HG02642 (cell line): ENCODE results near the gene MAPK8.

Source experiments
- ATAC-seq: cut with Tn5 transposase; IDR thresholded peaks from one replicate; pipeline ENCODE4 v1.9.1; 2021; ENCODE audit warnings: mild to moderate bottlenecking; ENCODE audit not compliant: unreplicated experiment, poor library complexity

Gene MAPK8

DNA sequence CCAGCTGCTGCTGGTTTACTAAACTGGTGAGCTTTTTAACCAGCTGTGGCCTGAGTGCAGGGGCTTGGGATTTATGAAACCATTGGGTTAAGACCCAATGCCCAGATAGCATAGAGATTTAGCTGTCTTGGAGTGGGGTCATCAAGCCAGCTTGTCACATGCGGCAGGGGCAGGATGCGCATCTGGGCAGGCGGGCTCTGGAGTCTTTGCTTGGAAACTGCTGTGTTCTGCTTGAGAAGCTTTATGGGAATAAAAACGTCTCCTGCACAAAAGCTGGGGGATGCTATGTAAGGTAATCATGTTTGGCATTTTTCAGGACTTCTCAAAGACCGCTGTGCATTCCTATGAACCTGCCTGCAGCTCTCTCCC is 136.3 kb downstream of the MAPK8 start:
- no peak for ATAC-seq

DNA sequence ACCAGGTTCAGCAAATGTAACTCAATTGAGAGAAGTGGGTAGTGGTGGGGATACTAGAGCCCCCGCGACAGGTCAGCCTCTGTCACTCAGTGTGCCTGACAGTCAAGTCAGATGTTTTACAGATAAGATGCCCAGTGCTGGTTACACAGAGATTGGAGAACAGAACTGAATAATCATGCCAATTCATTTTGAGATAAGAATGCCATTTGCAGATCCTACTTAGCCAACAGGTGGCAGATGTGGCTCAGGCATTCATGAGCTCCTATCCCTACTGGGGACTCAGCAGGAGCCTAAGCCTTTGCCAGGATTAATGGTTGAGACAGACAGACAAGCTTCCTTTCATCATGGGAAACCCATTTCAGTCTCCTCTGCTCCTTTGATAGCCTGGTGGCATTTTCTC is 137.8 kb downstream of the MAPK8 start:
- ATAC-seq = no peak

DNA sequence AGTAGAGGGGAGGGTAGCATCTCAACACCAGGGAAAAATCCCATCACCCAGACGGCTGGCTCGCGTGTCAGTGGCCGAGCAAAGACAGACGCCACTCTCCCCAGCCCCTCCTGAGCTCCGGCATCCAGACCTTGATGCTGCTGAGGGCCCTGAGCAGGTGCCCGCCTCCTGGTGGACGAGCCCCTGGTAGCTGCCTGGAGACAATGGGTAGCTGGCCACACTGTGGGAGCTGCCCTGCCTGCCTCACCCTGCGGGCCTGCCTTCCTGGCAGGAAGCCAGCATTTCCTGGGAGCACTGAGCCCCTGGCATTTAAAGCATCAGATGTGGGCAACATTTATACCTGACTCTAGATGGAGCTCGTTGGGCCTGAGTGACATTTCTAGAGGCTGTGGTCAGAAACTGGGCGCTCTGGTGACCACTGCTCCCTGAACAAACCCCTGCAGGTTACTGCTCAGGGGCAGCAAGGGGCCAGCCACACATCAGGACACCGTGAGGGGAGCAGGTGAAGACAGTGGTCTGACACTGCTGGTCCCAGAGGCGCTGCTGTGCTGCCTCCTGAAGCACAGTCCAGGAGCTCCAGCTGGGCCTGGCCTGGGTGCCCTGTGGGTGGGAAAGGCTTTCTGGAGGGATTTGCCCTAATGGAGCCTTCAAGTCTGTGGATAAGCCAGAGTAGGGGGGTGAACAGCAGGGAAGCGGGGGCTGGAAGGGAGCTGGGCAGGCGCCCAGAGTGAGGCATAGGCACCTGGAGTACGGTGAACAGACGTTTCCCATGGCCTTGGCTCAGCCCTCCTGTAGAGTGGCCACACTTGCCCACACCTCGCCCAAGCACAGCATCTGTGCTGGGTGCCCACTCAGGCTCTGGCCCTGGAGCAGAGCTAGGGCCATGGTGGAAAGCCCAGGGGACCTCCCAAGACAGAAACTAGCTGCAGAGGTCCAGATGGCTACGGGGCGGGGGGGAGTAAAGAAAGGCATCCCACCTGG is 138.7 kb downstream of the MAPK8 start:
- ATAC-seq = no peak

DNA sequence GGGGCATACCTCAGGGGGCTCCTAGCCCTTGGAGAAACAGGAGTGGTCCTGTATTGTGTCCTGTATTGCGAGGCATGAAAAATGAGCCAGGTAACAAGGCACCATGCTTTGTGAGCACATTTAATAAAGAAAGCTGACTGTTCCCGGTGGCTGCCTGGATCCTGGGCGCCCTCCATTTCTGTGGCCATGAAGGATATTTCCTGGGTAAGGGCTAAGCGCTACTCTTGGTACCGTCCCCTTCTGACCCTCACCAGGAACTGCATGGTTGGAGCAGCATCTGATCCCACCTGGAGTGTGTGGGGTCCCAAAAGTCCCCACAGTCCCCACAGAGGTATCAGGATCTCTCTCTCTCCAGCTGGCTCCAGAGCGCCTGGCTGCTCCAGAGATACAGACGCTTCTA is 139.5 kb downstream of the MAPK8 start:
- ATAC-seq = no peak

DNA sequence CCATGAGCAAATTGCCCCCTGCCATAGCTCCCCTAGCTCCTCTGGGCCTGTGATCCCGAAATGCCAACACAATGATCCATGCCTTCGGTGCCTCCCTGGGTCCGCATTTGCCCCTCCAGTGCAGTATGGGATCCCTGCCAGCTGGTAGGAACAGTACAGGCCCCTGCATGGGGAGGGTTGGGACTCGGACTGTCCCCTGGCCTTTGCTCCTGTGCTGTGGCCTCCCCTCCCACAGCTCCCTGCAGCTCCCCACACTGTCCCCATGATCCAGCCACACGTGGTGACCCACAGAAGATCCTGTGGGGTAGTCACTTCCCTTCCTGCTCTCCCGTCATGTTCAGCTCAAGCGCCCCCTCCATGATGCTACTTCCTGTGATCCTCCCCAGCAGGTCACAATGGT is 140.3 kb downstream of the MAPK8 start:
- ATAC-seq = no peak

DNA sequence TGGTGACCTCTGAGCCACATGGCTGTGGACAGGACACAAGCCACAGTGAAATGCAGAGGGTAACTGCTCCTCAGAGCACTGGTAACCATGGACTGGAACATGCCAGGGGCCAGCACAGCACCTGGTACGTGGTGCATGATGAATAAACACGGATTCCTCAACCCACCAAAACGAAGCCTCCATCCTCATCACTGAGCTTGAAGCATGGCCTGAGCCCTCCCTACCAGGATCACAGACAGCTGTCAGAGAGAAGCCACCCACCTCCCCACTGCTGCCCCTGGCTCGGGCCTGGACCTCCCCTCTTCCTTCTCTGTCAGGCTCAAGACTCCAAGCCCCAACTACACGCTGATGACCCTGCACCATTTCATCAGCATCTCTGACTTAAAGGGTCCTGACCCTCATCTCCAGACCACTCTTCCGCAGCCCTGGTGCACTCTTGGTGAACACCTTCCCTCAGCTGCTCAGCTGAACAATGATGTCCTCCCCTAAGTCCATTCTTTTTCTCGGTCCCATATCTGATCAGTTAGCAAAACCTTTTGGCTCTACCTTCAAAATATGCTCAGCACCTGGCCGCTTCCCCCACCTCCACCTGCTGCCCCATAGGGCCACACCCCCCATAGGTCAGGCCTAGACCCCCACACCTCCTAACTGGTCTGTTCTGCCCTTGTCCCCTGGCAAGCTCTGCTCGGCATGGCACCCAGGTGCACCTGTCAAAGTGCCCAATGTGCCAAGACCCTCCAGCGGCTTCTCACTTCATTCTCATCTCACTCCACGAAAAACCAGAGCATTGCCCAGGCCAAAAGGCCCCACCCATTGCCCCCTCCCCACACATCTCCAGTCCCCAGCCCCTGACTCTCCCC is 141.1 kb downstream of the MAPK8 start:
- no peak for ATAC-seq

DNA sequence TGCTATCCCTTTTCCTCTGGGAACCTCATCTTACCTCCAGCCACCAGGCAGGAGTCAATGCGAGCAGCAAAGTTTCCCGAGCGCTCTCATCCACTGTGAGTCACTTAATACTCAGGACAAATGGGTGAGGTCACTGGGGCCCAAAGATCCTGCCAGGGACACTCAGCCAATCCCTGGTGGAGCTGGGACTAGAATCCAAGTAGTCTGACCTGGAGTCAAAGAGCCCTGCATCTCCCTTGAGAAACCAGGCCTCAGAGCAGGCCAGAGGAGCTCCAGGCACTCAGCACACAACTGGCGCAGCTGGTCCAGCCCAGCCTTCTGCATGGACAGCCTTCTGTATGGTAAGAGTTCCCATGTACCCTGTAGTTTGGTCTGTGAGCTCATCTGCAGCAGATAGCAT is 142.3 kb downstream of the MAPK8 start:
- no peak for ATAC-seq

DNA sequence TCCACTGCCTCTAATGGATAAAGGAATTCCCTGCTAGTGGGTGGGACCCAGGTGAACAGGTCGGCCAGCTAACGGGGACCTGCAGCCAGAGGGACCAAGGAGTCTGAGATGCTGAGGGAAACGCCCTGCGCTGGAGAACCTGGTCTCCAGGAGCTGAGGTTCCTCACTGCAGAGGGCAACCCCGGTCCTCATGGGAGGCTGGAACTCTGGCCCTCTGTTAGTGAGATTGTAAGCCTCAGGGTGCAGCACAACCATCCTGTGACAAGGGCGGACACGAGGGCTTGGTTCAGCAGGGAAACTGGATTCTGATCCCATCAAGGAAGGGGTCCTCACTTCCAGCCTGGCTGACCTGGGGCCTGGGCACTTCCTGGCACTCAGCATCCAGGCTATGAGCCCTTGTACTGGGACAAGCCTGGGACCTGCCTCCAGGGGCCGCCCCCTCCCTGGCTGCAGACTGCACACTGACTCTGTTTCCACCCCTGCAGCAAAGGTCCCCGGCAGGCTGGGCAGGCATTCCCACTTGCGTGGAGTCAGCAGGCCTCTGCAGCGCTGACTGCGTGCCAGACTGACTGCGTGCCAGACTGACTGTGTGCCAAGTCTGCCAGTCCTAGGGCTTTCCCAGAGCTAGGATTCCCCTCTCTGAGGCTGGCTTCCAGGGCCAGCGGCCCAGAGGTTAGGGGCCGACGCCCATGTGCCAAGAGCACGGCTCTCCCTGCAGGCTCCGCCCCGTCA is 143.2 kb downstream of the MAPK8 start:
- no peak for ATAC-seq

DNA sequence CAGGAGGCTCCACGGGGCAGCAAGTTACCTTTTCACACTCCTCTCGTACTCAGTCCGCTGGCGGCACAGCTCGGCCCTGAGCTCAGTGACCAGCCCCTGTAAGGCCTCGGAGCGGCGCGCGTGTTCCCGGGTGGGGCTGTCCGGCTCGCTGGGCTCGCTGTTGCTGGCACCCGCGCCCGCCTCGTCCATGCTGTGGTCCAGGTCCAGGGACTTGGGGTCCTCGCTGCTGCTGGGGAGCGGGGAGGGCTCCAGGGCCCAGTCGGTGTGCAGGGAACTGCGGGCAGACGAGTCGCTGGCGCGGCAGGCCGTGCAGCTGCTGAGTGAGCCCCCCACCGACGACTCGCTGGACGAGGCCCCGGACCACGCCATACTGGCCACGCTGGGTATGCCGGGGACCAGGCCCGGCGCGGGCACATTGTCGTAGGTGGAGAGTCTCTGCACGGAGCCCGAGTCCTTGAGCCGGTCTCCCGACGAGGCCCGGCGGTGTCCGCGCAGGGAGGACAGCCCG is 143.8 kb downstream of the MAPK8 start:
- no peak for ATAC-seq

DNA sequence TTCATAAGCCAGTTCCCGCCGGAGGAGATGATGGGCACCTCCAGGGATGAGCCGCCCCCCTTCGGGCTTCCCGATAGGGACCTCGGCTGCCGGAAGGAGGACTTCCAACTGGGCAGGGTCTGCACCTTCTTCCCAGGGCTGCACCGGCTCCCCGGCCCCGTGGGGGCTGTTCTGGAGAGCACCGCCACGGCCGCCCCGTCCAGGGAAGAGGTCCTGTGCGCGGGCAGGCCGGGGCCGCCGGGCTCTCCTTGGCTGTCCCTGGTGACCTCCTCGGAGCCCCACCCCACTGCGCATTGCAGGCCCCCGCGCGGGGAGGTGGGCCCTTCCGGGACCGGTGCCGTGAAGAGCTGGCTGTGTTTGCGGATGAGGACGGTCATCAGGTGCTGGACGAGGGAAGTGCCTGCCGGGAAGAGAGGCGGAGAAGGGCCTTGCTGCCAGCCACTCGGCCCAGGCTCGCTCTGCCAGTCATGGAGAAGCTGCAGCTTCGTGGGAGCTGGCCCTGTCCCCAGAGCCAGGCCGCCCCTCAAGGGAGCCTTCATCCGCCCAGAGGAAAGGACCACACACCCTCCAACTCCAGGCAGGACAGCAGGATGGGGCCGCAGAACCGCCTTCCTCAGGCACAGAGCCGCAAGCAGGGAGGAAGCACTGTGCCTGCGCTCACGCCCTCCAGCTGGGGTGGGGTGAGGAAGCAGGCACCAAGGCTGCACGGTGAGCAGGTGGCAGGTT is 144.4 kb downstream of the MAPK8 start:
- no peak for ATAC-seq

DNA sequence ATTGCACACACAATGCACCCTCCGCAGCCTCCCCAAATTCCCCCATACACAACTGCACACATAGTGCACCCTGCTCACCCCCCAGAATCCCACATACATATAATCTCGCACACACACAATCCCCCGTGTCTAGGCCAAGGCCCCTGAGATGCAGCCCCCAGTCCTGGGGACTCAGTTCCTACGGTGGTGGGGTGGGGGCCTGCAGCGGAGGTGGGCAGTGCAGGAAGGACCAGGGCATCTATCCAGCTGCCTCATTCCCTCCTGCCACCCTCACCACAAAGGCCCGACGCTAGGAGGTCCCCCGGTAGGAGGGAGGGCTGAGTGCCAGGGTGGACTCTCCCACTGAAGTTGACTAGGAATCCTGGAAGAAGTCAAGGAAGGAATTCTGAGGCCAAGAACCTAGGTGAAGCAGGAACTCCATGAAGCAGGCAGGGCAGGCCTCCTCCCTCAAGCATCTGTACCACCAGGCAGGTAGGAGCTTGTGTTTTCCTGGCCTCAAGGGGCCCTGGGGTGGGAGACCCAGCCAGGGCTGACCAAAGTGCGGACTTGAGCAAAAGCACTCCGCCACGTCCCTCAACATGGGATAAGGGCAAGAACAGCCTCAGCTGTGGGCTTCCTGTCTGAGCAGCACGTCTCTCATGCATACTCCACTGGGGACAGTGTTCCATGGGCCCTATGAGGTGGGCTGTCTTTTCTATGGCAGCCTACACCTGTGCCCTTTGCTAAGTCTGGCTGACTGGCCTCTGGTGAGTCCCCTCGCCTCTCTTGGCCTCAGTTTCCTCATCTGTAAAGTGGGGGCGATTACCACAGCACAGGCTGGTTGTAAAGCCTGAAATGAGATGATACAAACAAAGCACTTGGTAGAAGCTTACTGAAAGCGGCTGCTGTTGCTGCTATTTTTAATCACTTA is 145.7 kb downstream of the MAPK8 start:
- ATAC-seq = no peak

DNA sequence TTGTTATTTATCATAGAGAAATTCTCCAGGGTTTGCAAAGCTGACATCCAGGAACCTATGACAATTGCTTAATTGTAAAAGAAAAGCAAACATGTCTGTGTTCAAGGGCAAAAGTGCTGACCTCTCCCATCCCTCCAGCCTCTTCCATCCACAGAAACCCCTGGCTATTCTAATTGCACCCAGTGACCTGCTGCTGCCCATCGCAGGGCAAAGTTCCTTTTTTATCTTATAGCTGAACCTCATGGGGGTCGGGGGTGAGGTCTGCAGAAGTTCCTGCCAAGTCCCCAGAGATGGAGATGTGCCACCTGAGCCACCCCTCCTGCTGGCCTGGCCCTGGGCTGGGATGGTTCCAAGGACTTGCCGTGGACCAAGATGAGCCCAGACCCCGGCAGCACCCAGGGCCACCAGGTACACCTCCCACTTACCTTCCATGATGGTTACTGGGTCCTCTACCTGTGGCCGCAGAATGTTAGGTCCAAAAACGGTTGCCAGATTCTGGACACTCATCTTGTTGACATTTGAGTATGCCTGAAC is 146.5 kb downstream of the MAPK8 start:
- ATAC-seq = no peak

DNA sequence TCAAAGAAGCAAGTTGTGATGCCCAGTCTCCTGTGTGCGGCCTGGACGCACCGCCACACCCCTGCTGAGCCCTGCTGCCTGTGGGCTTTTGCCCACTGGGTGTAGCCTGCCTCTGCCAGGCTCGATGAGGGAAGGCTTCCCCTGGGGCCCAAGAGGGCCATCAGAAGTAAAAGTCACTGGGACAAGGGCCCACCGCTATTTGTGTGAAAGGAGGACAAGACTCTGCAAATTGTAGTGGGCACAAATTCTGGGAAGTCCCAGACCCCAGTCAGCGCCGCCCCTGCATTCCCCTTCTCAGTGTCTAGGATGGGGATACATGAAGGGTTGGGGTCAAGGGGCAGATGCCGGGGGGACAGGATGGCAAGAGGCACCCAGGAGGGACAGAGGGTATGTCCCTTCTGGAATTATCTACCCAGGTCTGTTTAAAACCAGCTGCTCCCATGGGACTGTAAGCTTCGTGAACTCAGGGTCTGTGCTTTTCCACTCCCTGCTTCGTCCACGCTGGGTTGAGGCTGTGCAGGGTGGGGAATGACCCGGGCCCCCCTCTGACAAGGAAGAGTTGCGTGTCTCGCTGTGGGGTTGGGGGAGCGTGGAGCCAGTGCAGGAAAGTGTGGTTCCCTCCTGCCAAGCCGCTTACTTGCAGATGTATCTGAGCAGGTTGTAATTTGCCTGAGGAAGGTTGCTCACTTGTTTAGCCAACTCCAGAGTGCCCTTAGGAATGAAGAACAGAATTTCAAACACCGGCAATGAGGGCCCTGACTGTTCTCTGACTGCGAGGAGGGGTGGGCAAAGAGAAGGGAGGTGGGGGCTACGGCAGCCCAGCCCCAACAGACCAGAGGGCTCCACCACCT is 147.2 kb downstream of the MAPK8 start:
- no peak for ATAC-seq

DNA sequence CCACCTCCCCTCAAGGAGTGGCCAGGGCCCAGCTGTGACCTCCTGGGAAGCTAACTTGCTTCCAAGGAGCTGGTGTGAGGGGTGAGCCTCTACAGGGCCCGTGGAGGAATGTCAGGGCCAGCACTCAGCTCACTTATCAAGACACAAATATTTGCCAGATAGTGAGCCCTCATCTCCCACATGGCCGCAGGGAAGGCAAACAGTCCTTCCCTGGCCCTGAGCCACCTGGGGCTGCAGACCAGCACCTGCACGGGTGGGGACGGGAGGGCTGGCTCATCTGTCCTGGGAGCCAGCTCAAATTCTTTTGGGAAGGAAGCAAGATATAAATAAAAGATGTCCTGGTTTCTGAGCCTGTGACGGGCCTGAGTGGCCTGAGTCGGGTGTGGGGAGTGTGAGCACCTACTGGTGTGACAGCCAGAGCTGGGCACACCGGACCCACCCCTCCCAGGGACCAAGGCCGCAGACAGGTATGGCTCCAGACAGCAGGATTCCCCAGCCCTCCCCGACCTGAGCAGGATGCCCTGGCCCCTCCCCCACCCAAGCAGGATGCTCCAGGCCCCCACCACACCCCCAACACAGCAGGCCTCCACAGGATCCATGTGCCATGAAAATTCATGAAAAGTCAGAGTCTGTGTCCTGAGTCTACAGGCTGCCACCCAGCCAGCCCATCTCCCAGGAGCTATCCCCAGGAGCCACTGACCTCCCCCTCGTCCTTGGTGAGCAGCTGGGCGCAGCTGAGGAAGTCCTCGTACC is 148.0 kb downstream of the MAPK8 start:
- no peak for ATAC-seq

DNA sequence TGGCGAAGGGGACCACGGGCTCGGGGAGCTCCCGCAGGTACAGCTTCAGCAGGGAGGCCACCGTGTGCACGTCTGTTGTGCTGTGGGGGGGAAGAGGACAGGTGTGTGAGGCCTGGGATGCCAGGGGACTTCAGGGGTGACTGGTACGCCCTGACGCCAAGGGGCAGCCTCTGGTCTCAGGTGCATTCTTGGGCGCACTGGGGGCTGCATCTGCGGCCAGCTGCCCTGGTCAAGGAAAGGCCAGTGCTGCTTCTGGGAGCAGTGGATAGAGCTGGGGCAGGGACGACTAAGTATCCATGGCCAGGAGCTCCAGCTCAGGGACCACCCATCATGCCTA is 148.5 kb downstream of the MAPK8 start:
- no peak for ATAC-seq

DNA sequence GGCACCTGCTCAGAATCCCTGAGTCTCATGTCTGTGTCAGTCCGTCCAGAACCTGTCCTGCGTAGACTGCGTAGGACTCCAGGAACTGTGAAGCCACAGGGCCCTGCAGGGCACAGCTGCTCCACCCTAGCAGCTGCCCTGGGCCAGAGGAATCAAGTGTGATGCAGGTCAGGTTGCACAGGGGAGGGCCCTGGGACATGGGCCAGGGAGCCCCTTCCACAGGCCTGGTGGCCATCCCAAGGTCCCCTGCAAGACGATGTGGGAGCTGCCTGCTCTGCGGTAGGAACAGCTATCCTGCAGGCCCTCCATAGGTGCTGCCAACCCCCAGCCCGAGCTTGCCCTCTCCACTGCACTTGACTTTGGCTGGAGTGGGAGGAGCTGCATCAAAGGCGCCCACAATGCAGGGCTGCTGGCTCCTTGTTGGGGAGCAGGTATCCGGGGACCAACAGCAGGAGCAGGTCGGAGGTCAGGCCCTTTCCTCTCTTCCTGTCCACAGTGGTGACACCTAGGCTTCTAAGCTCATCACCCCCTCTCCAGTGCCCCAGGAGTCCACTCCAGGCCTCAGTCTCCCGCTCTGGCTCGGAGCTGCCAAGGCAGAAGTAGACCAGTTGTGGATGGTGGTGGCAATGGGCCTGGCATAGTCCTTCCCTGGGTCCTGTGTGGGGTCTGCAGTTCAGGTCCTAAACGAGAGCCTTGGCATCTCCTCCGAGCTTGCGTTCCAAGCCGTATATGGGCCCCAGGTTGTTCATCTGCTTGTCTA is 149.1 kb downstream of the MAPK8 start:
- no peak for ATAC-seq
